PC-3 (cell line): ENCODE results near the gene RALGAPA1.

Source experiments
- EZH2 ChIP-seq: fragments of 300-600 bp; sonication (generic); IDR thresholded peaks from one replicate; pipeline ENCODE4 v1.6.1; 2017; ENCODE audit warnings: antibody characterized with exemption, mild to moderate bottlenecking, low read length; ENCODE audit not compliant: unreplicated experiment
- EZH2phosphoT487 ChIP-seq: fragments of 300-600 bp; sonication (generic); IDR thresholded peaks from 2 replicates; pipeline ENCODE4 v1.6.1; 2018; ENCODE audit warnings: mild to moderate bottlenecking, antibody characterized with exemption, low read length, borderline replicate concordance
- TF ChIP-seq, protein P1 (sequence below): fragments of 300-600 bp; sonication (generic); conservative IDR thresholded peaks from 2 replicates; pipeline ENCODE4 v1.5.1; 2017; ENCODE audit warnings: antibody characterized with exemption, low read depth, mild to moderate bottlenecking, low read length

DNA sequence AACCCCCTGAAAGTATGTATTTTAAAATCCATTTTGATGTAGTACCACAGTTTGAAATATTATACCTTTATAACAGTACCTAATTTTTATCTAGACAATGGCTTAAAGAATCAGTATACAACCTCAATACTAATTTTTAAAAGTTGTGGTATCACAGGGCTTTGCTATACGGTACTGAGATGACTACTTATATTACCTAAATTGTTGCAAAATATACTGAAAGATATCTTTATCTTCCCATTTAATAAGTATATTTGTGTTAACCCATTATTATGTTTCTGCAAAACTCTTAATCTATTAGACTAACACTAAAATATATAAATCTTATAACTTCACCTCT lies 67.1 kb downstream of the RALGAPA1 start:
- TF ChIP-seq, protein P1, sequence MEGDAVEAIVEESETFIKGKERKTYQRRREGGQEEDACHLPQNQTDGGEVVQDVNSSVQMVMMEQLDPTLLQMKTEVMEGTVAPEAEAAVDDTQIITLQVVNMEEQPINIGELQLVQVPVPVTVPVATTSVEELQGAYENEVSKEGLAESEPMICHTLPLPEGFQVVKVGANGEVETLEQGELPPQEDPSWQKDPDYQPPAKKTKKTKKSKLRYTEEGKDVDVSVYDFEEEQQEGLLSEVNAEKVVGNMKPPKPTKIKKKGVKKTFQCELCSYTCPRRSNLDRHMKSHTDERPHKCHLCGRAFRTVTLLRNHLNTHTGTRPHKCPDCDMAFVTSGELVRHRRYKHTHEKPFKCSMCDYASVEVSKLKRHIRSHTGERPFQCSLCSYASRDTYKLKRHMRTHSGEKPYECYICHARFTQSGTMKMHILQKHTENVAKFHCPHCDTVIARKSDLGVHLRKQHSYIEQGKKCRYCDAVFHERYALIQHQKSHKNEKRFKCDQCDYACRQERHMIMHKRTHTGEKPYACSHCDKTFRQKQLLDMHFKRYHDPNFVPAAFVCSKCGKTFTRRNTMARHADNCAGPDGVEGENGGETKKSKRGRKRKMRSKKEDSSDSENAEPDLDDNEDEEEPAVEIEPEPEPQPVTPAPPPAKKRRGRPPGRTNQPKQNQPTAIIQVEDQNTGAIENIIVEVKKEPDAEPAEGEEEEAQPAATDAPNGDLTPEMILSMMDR, result no peak
- TF ChIP-seq EZH2, result no peak
- no peak for TF ChIP-seq EZH2phosphoT487
